Endothelial cell of umbilical vein (primary cell): ENCODE results near the gene CUX1. TPM values are rescaled to one million over a fixed set of nuclear protein-coding genes. Genes with fewer than 3 reads are reported as not detected.

ENCODE experiments used
- BruUV-seq: library from RNA; stranded (reverse); fragments of 400-500 nt; replicated peaks from 2 replicates; lab custom pipeline; 2021; lab: Mats Ljungman, UMichigan
- CTCF ChIA-PET: fragments of 300-600, 350-600 bp; sonication (Branson Sonifier 250); formaldehyde crosslinking; loops from one replicate; lab custom pipeline; 2021; ENCODE audit warnings: antibody characterized with exemption, inconsistent platforms; lab: Charles Lee
- POLR2A ChIA-PET: fragments of 300-600, 350-600 bp; sonication (Branson Sonifier 250); formaldehyde crosslinking; loops from one replicate; lab custom pipeline; 2021; ENCODE audit warnings: antibody characterized with exemption, inconsistent platforms; lab: Charles Lee
- DNase-seq: peaks from one replicate; pipeline ENCODE4 v3.0.0-alpha.2; 2011; ENCODE audit warnings: low read depth, low spot score
- FAIRE-seq: peaks from 2 replicates; lab custom pipeline; 2011; peaks lifted over from hg19 to GRCh38; lab: Jason Lieb, UNC
- H2AFZ ChIP-seq: 2 replicates; pipeline ENCODE4 v1.6.0; 2012; ENCODE audit warnings: low read depth, low read length, control low read depth, inconsistent platforms
- H3K27ac ChIP-seq: 2 replicates; pipeline ENCODE4 v1.5.1; 2011; ENCODE audit warnings: low read depth, mild to moderate bottlenecking, control low read depth, low read length, moderate library complexity; ENCODE audit not compliant: insufficient read depth
- H3K27me3 ChIP-seq, 2 experiments: 2 replicates each; pipeline versions ENCODE4 v1.6.0 to v1.6.1; 2011; ENCODE audit warnings: low read length in 2 of 2, mixed read lengths in 1 of 2; ENCODE audit not compliant: control insufficient read depth in 2 of 2, insufficient read depth in 2 of 2
- H3K36me3 ChIP-seq, 2 experiments: 2 replicates in 1 of 2; 3 replicates in 1 of 2; pipeline ENCODE4 v1.5.1; 2011; ENCODE audit warnings: low read length in 2 of 2, mild to moderate bottlenecking in 1 of 2, moderate library complexity in 1 of 2; ENCODE audit not compliant: control insufficient read depth in 2 of 2, insufficient read depth in 2 of 2; ENCODE audit errors: extremely low read depth in 1 of 2
- H3K4me1 ChIP-seq: 3 replicates; pipeline ENCODE4 v1.5.1; 2011; ENCODE audit warnings: mild to moderate bottlenecking, low read length; ENCODE audit not compliant: control insufficient read depth, insufficient read depth; ENCODE audit errors: extremely low read depth
- H3K4me2 ChIP-seq: 2 replicates; pipeline ENCODE4 v1.6.1; 2011; ENCODE audit warnings: low read length, control low read depth, mixed read lengths; ENCODE audit not compliant: insufficient read depth
- H3K4me3 ChIP-seq, 3 experiments: fragments of 200-600 bp in 1 of 3; sonication (generic), shearing (Covaris generic) in 1 of 3; replicated peaks in 1 of 3; 2 replicates each; pipeline ENCODE4 v1.5.1; 2011 to 2016; ENCODE audit warnings: control low read depth in 3 of 3, low read length in 3 of 3, mild to moderate bottlenecking in 2 of 3, inconsistent platforms in 1 of 3, low read depth in 1 of 3, moderate library complexity in 1 of 3; ENCODE audit not compliant: insufficient read depth in 1 of 3
- H3K79me2 ChIP-seq: 2 replicates; pipeline ENCODE4 v1.6.0; 2012; ENCODE audit warnings: low read length, inconsistent platforms; ENCODE audit not compliant: control insufficient read depth, insufficient read depth
- H3K9ac ChIP-seq: replicated peaks from 2 replicates; pipeline ENCODE3; 2011; ENCODE audit warnings: low read length, control low read depth; ENCODE audit not compliant: insufficient read depth; ENCODE audit errors: extremely low read depth
- H3K9me1 ChIP-seq: replicated peaks from 3 replicates; pipeline ENCODE4 v1.6.0; 2011; ENCODE audit warnings: mild to moderate bottlenecking, low read length; ENCODE audit not compliant: control insufficient read depth, insufficient read depth; ENCODE audit errors: extremely low read depth
- H3K9me3 ChIP-seq: replicated peaks from 2 replicates; pipeline ENCODE4 v1.5.1; 2012; ENCODE audit warnings: low read length, inconsistent platforms; ENCODE audit not compliant: control insufficient read depth, insufficient read depth
- H4K20me1 ChIP-seq: replicated peaks from 2 replicates; pipeline ENCODE3; 2011; ENCODE audit warnings: mild to moderate bottlenecking, low read length; ENCODE audit not compliant: control insufficient read depth, insufficient read depth; ENCODE audit errors: extremely low read depth
- CTCF ChIP-seq, 2 donors: IDR thresholded peaks; 1 replicate in 1 of 2; 2 replicates in 1 of 2; pipeline ENCODE4 v1.5.1; 2011; ENCODE audit warnings: low read length in 2 of 2, mild to moderate bottlenecking in 2 of 2, moderate library complexity in 2 of 2, control low read depth in 1 of 2, inconsistent platforms in 1 of 2, low read depth in 1 of 2; ENCODE audit not compliant: insufficient read depth in 1 of 2; ENCODE audit errors: extremely low read depth in 1 of 2
- EZH2 ChIP-seq: IDR thresholded peaks from 2 replicates; pipeline ENCODE4 v1.6.1; 2012; ENCODE audit warnings: borderline replicate concordance, low read depth, mild to moderate bottlenecking, moderate library complexity, low read length, inconsistent platforms; ENCODE audit not compliant: severe bottlenecking
- FOS ChIP-seq: IDR thresholded peaks from 2 replicates; pipeline ENCODE4 v1.6.1; 2011; ENCODE audit warnings: mild to moderate bottlenecking, low read length, moderate library complexity, borderline replicate concordance; ENCODE audit not compliant: insufficient read depth
- GATA2 ChIP-seq: IDR thresholded peaks from 2 replicates; pipeline ENCODE4 v1.7.0; 2011; ENCODE audit warnings: low read depth, mild to moderate bottlenecking, moderate library complexity, mixed read lengths, low read length; ENCODE audit not compliant: insufficient read length, insufficient read depth
- JUN ChIP-seq: IDR thresholded peaks from 2 replicates; pipeline ENCODE4 v1.6.1; 2011; ENCODE audit warnings: borderline replicate concordance, low read depth; ENCODE audit not compliant: insufficient read length, insufficient read depth
- MYC ChIP-seq: IDR thresholded peaks from one replicate; pipeline ENCODE4 v1.6.1; 2011; ENCODE audit warnings: mild to moderate bottlenecking, low read depth, low read length
- POLR2A ChIP-seq: IDR thresholded peaks from 2 replicates; pipeline ENCODE4 v1.6.1; 2012; ENCODE audit warnings: low read depth, mild to moderate bottlenecking, control low read depth, low read length
- POLR2AphosphoS5 ChIP-seq: IDR thresholded peaks from 2 replicates; pipeline ENCODE4 v1.6.1; 2012; ENCODE audit warnings: low read depth, mild to moderate bottlenecking, control low read depth, low read length, moderate library complexity; ENCODE audit not compliant: insufficient read depth
- dilution Hi-C: fragments of 300-500 bp; cut with MboI; formaldehyde crosslinking; loops from one replicate; pipeline ENCODE4 v1.15.0; 2019; ENCODE audit warnings: low sequenced_read_pairs; ENCODE audit not compliant: extremely low pct_ligation_motif_present
- intact Hi-C: fragments of 100-400 bp; cut with micrococcal nuclease; formaldehyde crosslinking; loops from one replicate; pipeline ENCODE4 v1.10.0; 2022
- polyA plus RNA-seq, 4 experiments: library from polyadenylated mRNA; depleted of rRNA in 3 of 4; stranded (reverse) in 3 of 4; unstranded in 1 of 4; fragments of >200 nt; gene quantifications; 2 replicates each; pipeline versions ENCODE4 v1.2.1 to v1.2.3, GENCODE V29; 2011 to 2012; ENCODE audit warnings: missing spikeins in 1 of 4
- total RNA-seq: library from RNA; stranded (reverse); gene quantifications from 2 replicates; pipeline ENCODE4 v1.2.3, GENCODE V29; 2021
- TF ChIP-seq, protein P1 (sequence below): IDR thresholded peaks from 2 replicates; pipeline ENCODE4 v1.6.1; 2011; ENCODE audit not compliant: insufficient read depth, insufficient read length

CUX1 gene
- total and polyA plus RNA-seq, 2 donors (not counting 3 experiments of a cell fraction or from before 2014, with no cell fraction given), result 13.8 to 49.8 TPM

GRCh38 chr7:102036958-102037357 lies 219.5 kb downstream of the CUX1 start:
- DNase-seq, result no peak
- no peak overlapping the region for H3K4me2 ChIP-seq
- H3K4me1 ChIP-seq, result no peaks in the 10 kb centered on the region
- no peaks in the 10 kb centered on the region for H4K20me1 ChIP-seq
- no peaks in the 10 kb centered on the region for H3K36me3 ChIP-seq
- dilution Hi-C loops (no loop called here), intact Hi-C loops (no loop called here)
- BruUV-seq, result no TSS peak
- H2AFZ ChIP-seq, result no peak overlapping the region
- no peak overlapping the region for H3K9ac ChIP-seq
- TF ChIP-seq POLR2AphosphoS5, result no peak
- TF ChIP-seq EZH2, result no peak
- no peak for TF ChIP-seq POLR2A
- FAIRE-seq, result no peak
- H3K79me2 ChIP-seq, result no peaks in the 10 kb centered on the region
- H3K9me3 ChIP-seq, result no peaks in the 10 kb centered on the region
- no peak overlapping the region for H3K4me3 ChIP-seq
- no peaks in the 10 kb centered on the region for H3K27me3 ChIP-seq
- CTCF ChIA-PET, result interaction anchor here (0.9 to 1.5 kb wide), 2 partner anchors 10 to 13 kb away, joined by 3 to 4 read pairs; no protein-coding TSS in a partner anchor
- H3K9me1 ChIP-seq, result no peaks in the 10 kb centered on the region
- H3K27ac ChIP-seq, result no peak overlapping the region
- POLR2A ChIA-PET, result no interaction called here

DNA sequence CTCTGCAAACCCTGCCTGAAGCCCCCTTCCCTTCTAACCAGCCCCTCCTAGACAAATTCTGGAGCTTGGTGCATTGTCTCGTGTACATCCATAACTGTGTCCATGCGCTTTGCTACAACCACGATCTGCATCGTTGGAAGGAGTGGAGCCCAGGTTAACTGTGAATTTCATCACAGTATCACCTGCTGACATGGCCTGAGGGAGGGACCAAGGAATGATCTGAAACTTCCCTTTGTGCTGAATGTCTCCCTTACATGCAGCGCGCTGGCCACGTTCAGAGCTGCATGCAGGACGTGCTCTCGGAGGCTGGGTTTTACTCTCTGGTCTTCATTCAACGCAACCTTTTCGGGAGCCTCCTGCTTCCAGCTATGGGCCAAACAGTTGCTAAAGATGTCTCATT lies 222.3 kb downstream of the CUX1 start:
- FAIRE-seq, result no peak
- Histone ChIP-seq H4K20me1 (no peaks in the 10 kb centered on the region), H3K36me3 (no peaks in the 10 kb centered on the region), H3K9ac (no peak overlapping the region), H3K27ac (no peak overlapping the region), H3K9me1 (no peaks in the 10 kb centered on the region), H3K4me3 (no peak overlapping the region), H3K4me1 (peaks cover 3% of the 10 kb centered on the region), H3K79me2 (no peaks in the 10 kb centered on the region), H3K4me2 (no peak overlapping the region), H3K27me3 (no peaks in the 10 kb centered on the region), H2AFZ (no peak overlapping the region), H3K9me3 (no peaks in the 10 kb centered on the region)
- POLR2A ChIA-PET, result no interaction called here
- BruUV-seq, result no TSS peak
- CTCF ChIA-PET, result interaction anchor here (1.2 kb wide), 1 partner anchor 13 kb away, joined by 3 read pairs; no protein-coding TSS in a partner anchor
- no peak for DNase-seq
- intact Hi-C loops, result no loop called here
- dilution Hi-C loops, result no loop called here
- TF ChIP-seq, protein P1, sequence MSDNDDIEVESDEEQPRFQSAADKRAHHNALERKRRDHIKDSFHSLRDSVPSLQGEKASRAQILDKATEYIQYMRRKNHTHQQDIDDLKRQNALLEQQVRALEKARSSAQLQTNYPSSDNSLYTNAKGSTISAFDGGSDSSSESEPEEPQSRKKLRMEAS, result no peak
- TF ChIP-seq POLR2A, result no peak
- TF ChIP-seq CTCF (IDR thresholded peaks at IDR 0.05; ENCODE audit: extremely low read depth in 1 of 2, insufficient read depth in 1 of 2, low read depth in 1 of 2, low read length in 2 of 2), result no peak
- TF ChIP-seq JUN, result no peak
- TF ChIP-seq FOS, result no peak
- TF ChIP-seq GATA2, result no peak
- TF ChIP-seq EZH2, result no peak
- no peak for TF ChIP-seq MYC
